Prostate gland (tissue), 2 donors: ENCODE measurements around the gene CMSS1. TPM values are rescaled to one million over a fixed set of nuclear protein-coding genes. Genes with fewer than 3 reads are reported as not detected.

Experiments
- DNase-seq: peaks from one replicate; pipeline ENCODE4 v3.0.0-alpha.2; 2019; ENCODE audit warnings: low spot score
- H3K27ac ChIP-seq, 2 donors: fragments of 200-600 bp; sonication (generic); 2 replicates each; pipeline ENCODE4 v1.5.1; 2017 to 2019
- H3K27me3 ChIP-seq: fragments of 200-600 bp; sonication (generic); replicated peaks from 2 replicates; pipeline ENCODE4 v1.5.1; 2019; ENCODE audit not compliant: insufficient read depth
- H3K36me3 ChIP-seq, 2 donors: fragments of 200-600 bp; sonication (generic); 1 replicate in 1 of 2; 2 replicates in 1 of 2; pipeline versions ENCODE4 v1.5.1 to v1.8.1; 2017 to 2019
- H3K4me1 ChIP-seq: fragments of 200-600 bp; sonication (generic); replicated peaks from 2 replicates; pipeline ENCODE4 v1.5.1; 2019
- H3K4me3 ChIP-seq, 2 donors: fragments of 200-600 bp; sonication (generic); 2 replicates each; pipeline ENCODE4 v1.5.1; 2017 to 2019
- H3K9me3 ChIP-seq: fragments of 200-600 bp; sonication (generic); 2 replicates; pipeline ENCODE4 v1.5.1; 2017
- POLR2A ChIP-seq: fragments of 450-650 bp; IDR thresholded peaks from one replicate; pipeline ENCODE4 v1.6.1; 2016; ENCODE audit warnings: antibody characterized with exemption, mild to moderate bottlenecking
- POLR2AphosphoS5 ChIP-seq: sonication (generic); formaldehyde crosslinking; IDR thresholded peaks from one replicate; pipeline ENCODE4 v1.6.1; 2017; ENCODE audit warnings: antibody characterized with exemption
- WGBS: methylation state at CpG from one replicate; pipeline ENCODE4 v1.1.5; 2018; 5-methylcytosine and 5-hydroxymethylcytosine counted together
- intact Hi-C: fragments of 100-400 bp; cut with DNase I; formaldehyde crosslinking; loops from one replicate; pipeline ENCODE4 v1.14.2; 2022
- total RNA-seq, 2 donors: library from RNA; depleted of rRNA; stranded (reverse); fragments of >200 nt; gene quantifications; one replicate each; pipeline ENCODE4 v1.1.0, GENCODE V29; 2016
- TF ChIP-seq, protein P1 (sequence below), 4 experiments: fragments of 200-600 bp in 2 of 4; fragments of 450-650 bp in 2 of 4; sonication (generic) in 2 of 4; IDR thresholded peaks; 1 replicate in 3 of 4; 2 replicates in 1 of 4; pipeline ENCODE4 v1.5.1; 2016 to 2019; ENCODE audit warnings: antibody characterized with exemption in 4 of 4, mild to moderate bottlenecking in 2 of 4, moderate library complexity in 2 of 4

CMSS1 gene
- total RNA-seq, 2 donors from 2014 or later = 10.2 to 13.6 TPM

GRCh38 chr3:99823723-99824711, 6.4 kb downstream of the CMSS1 start:
- Histone ChIP-seq H3K4me3 (no peak overlapping the region), H3K4me1 (no peaks in the 10 kb centered on the region), H3K9me3 (no peaks in the 10 kb centered on the region), H3K27ac (no peak overlapping the region), H3K27me3 (no peaks in the 10 kb centered on the region), H3K36me3 (no peaks in the 10 kb centered on the region)
- DNase-seq = no peak
- TF ChIP-seq, protein P1, sequence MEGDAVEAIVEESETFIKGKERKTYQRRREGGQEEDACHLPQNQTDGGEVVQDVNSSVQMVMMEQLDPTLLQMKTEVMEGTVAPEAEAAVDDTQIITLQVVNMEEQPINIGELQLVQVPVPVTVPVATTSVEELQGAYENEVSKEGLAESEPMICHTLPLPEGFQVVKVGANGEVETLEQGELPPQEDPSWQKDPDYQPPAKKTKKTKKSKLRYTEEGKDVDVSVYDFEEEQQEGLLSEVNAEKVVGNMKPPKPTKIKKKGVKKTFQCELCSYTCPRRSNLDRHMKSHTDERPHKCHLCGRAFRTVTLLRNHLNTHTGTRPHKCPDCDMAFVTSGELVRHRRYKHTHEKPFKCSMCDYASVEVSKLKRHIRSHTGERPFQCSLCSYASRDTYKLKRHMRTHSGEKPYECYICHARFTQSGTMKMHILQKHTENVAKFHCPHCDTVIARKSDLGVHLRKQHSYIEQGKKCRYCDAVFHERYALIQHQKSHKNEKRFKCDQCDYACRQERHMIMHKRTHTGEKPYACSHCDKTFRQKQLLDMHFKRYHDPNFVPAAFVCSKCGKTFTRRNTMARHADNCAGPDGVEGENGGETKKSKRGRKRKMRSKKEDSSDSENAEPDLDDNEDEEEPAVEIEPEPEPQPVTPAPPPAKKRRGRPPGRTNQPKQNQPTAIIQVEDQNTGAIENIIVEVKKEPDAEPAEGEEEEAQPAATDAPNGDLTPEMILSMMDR (IDR thresholded peaks at IDR 0.05) = no peak
- TF ChIP-seq POLR2A = no peak
- no peak for TF ChIP-seq POLR2AphosphoS5
- 70% methylated on average over 14 of the region's 14 CpGs for WGBS
- intact Hi-C loops = no loop called here

DNA sequence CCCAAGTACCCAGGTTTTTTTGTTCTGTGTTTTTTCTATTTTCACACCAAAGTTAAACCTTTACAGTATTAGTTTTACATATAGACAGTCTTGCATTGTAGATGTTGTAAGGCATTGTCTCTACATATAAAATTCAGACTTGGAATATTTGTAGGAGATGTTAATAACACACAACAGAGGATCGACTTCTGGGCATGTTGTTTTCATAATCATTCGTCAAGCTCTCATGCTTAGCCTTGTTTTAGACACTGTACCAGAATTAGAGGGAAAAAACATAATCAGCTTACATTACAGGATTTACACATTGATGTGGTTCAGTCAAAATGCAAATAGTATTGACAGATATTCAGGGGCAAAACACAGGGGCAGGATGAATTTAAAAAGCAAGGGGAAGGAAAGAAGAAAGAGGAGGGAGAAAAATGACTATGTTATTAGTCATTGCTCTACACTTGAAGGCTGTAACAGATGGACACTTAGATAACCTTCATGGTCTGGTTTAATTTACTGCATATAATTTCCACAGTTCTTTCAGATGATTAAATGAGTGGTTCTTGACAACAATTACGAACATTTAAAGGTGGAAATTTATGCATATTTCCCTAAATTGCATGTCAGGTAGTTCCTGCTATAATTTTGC, 7.5 kb downstream of the CMSS1 start:
- no peak for DNase-seq
- no peaks in the 10 kb centered on the region for H3K36me3 ChIP-seq
- no peak overlapping the region for H3K4me3 ChIP-seq
- TF ChIP-seq, protein P1 (IDR thresholded peaks at IDR 0.05) = no peak
- no peak for TF ChIP-seq POLR2A
- TF ChIP-seq POLR2AphosphoS5 = no peak
- H3K27me3 ChIP-seq = no peaks in the 10 kb centered on the region
- intact Hi-C loops = no loop called here
- no peak overlapping the region for H3K27ac ChIP-seq
- WGBS = 53% methylated on average over 3 of the region's 3 CpGs
- H3K9me3 ChIP-seq = no peaks in the 10 kb centered on the region
- H3K4me1 ChIP-seq = no peaks in the 10 kb centered on the region

DNA sequence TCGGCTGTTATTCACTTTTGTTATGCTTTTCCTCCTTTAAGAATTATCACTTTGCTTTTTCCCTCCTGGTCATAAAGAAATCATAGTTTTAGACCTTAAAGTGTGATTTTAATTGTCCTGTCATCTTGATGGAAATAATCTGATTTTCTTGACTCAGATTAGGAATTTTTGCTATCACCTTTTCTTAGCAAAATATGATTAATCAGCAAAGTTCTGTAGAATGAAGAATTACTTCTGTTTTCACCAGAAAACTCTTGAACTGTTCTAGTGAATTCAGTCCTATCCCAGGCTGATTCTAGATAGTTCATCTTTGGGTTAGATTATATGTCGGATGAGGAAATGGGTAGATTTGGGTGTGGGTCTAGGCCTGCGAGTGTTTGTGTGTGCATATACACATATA, 12.2 kb downstream of the CMSS1 start:
- WGBS = 98% methylated on average over 3 of the region's 3 CpGs
- intact Hi-C loops = no loop called here
- H3K4me1 ChIP-seq = no peaks in the 10 kb centered on the region
- H3K9me3 ChIP-seq = no peaks in the 10 kb centered on the region
- DNase-seq = no peak
- no peak for TF ChIP-seq POLR2A
- TF ChIP-seq, protein P1 (IDR thresholded peaks at IDR 0.05) = no peak
- no peaks in the 10 kb centered on the region for H3K27me3 ChIP-seq
- no peaks in the 10 kb centered on the region for H3K36me3 ChIP-seq
- no peak overlapping the region for H3K27ac ChIP-seq
- no peak overlapping the region for H3K4me3 ChIP-seq

DNA sequence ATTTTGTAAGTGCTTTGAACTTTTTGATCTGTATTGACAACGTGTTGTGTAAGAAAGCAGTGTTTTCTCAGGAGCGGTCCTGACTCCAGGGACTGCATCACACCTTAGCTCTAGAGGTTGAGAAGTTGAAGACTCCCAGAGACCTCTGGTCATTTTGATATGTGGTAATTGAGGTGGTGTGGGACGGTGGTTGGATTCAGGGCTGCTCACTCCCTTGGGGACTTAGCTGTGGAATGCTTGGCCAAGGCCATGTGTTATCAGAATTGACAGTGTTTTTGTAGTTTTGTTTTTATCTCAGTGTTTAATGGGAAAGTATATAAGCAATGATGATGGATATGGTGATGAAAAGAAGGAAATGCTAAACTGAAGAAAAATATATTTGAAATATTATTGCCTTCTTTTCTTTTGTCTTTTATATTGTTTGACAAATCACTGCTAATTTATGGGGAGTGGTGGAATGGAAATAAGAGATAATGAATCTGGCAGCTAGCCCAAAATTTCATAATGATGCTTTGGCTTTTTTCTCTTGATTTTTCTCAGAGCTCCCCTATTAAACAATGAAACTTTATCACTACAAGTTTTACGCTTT, 16.0 kb downstream of the CMSS1 start:
- Histone ChIP-seq H3K4me1 (no peaks in the 10 kb centered on the region), H3K4me3 (no peak overlapping the region), H3K9me3 (no peaks in the 10 kb centered on the region), H3K27ac (no peak overlapping the region), H3K36me3 (no peaks in the 10 kb centered on the region), H3K27me3 (no peaks in the 10 kb centered on the region)
- no peak for DNase-seq
- TF ChIP-seq, protein P1 (IDR thresholded peaks at IDR 0.05) = no peak
- no peak for TF ChIP-seq POLR2AphosphoS5
- 73% methylated on average over 4 of the region's 4 CpGs for WGBS
- intact Hi-C loops = no loop called here
